ENCODE results near the gene KIFAP3. TPM values are rescaled to one million over a fixed set of nuclear protein-coding genes. Genes with fewer than 3 reads are reported as not detected.
"Not testable (repeated sequence)": the region's sequence is repeated elsewhere in the genome, so short reads cannot be mapped to it uniquely, and the experiment has no call there.

Gene KIFAP3
- polyA plus RNA-seq, 3 donors: 2.1 to 4.7 (median 2.2) TPM

- peaks cover 0 to 3% (median 2%) of the 10 kb centered on the region in 3 donors for H3K27me3 Mint-ChIP-seq (ENCODE audit: low read depth in 3 of 3)
- no peak overlapping the region for H3K4me3 Mint-ChIP-seq
- H4K20me1 ChIP-seq (ENCODE audit: insufficient read depth, low read length): no peaks in the 10 kb centered on the region
- H3K4me2 ChIP-seq (replicated peaks; ENCODE audit: extremely low read depth, low read length, poor library complexity, severe bottlenecking): no peak overlapping the region
- intact Hi-C loops (cut with micrococcal nuclease): loop anchor here in 1 of 2 donors (10.0 kb wide), 2 partner anchors 184 to 456 kb away; partner anchors contain the start of genes GORAB and SCYL3
- no peaks in the 10 kb centered on the region for H3K27me3 ChIP-seq (ENCODE audit: control insufficient read depth in 2 of 2, insufficient read depth in 2 of 2, low read length in 2 of 2)
- no peak for TF ChIP-seq CTCF (IDR thresholded peaks at IDR 0.05)
- peaks cover 17% of the 10 kb centered on the region for H3K4me1 Mint-ChIP-seq
- peaks cover 2% of the 10 kb centered on the region for H3K79me2 ChIP-seq (ENCODE audit: insufficient read depth, low read length)
- no peak overlapping the region for H3K27ac ChIP-seq (ENCODE audit: low read depth in 1 of 2, low read length in 2 of 2)
- H3K36me3 Mint-ChIP-seq: no peaks in the 10 kb centered on the region
- no peak overlapping the region for H3K4me3 ChIP-seq (replicated peaks in 1 of 3; ENCODE audit: low read depth in 2 of 3, low read length in 3 of 3)
- H2AFZ ChIP-seq (ENCODE audit: insufficient read depth, low read depth, low read length, poor library complexity, severe bottlenecking): no peak overlapping the region
- H3K9me3 ChIP-seq (replicated peaks in 1 of 2; ENCODE audit: control insufficient read depth in 1 of 2, insufficient read depth in 1 of 2, low read length in 2 of 2): peaks cover 4 to 14% of the 10 kb centered on the region in 2 donors
- DNase-seq: no peak
- no peak overlapping the region for H3K27ac Mint-ChIP-seq
- H3K9ac ChIP-seq (ENCODE audit: insufficient read depth, low read length, poor library complexity, severe bottlenecking): no peak overlapping the region
- no peaks in the 10 kb centered on the region for H3K36me3 ChIP-seq (replicated peaks in 1 of 2; ENCODE audit: control insufficient read depth in 1 of 2, insufficient read depth in 2 of 2, low read length in 2 of 2)
- peaks cover 11 to 14% of the 10 kb centered on the region in 2 donors for H3K4me1 ChIP-seq (ENCODE audit: control insufficient read depth in 1 of 2, insufficient read depth in 2 of 2, low read length in 2 of 2)
- H3K9me3 Mint-ChIP-seq: peaks cover 0 to 16% (median 8%) of the 10 kb centered on the region in 7 donors
Measured at GRCh38 chr1:170078610-170079189, 4.2 kb upstream of the KIFAP3 start.

GRCh38 chr1:170077926-170078325 lies 3.4 kb upstream of the KIFAP3 start:
- Histone ChIP-seq H3K27me3 (ENCODE audit: control insufficient read depth in 2 of 2, insufficient read depth in 2 of 2, low read length in 2 of 2) (no peaks in the 10 kb centered on the region), H3K4me3 (replicated peaks in 1 of 3; ENCODE audit: low read depth in 2 of 3, low read length in 3 of 3) (no peak overlapping the region), H3K27ac (ENCODE audit: low read depth in 1 of 2, low read length in 2 of 2) (no peak overlapping the region), H3K4me1 (ENCODE audit: control insufficient read depth in 1 of 2, insufficient read depth in 2 of 2, low read length in 2 of 2) (peaks cover 11 to 18% of the 10 kb centered on the region in 2 donors), H3K4me2 (replicated peaks; ENCODE audit: extremely low read depth, low read length, poor library complexity, severe bottlenecking) (no peak overlapping the region), H3K36me3 (replicated peaks in 1 of 2; ENCODE audit: control insufficient read depth in 1 of 2, insufficient read depth in 2 of 2, low read length in 2 of 2) (no peaks in the 10 kb centered on the region), H3K79me2 (ENCODE audit: insufficient read depth, low read length) (peaks cover 6% of the 10 kb centered on the region), H3K9me3 (replicated peaks in 1 of 2; ENCODE audit: control insufficient read depth in 1 of 2, insufficient read depth in 1 of 2, low read length in 2 of 2) (peaks cover 4 to 14% of the 10 kb centered on the region in 2 donors), H3K9ac (ENCODE audit: insufficient read depth, low read length, poor library complexity, severe bottlenecking) (no peak overlapping the region), H2AFZ (ENCODE audit: insufficient read depth, low read depth, low read length, poor library complexity, severe bottlenecking) (no peak overlapping the region), H4K20me1 (ENCODE audit: insufficient read depth, low read length) (no peaks in the 10 kb centered on the region)
- no CpG with 5 or more reads among the region's 1 CpG for WGBS (ENCODE audit: insufficient coverage)
- Mint-ChIP-seq H3K27ac (no peak overlapping the region), H3K36me3 (no peaks in the 10 kb centered on the region), H3K4me3 (no peak overlapping the region), H3K27me3 (ENCODE audit: low read depth in 3 of 3) (peaks cover 0 to 3% (median 2%) of the 10 kb centered on the region in 3 donors), H3K4me1 (peaks cover 22% of the 10 kb centered on the region), H3K9me3 (peaks cover 0 to 16% (median 8%) of the 10 kb centered on the region in 7 donors)
- intact Hi-C loops (cut with micrococcal nuclease): loop anchor here in 1 of 2 donors (10.0 kb wide), 2 partner anchors 183 to 457 kb away; partner anchors contain the start of genes GORAB and SCYL3
- no peak for DNase-seq
- TF ChIP-seq CTCF (IDR thresholded peaks at IDR 0.05): no peak

GRCh38 chr1:170076952-170077351 lies 2.5 kb upstream of the KIFAP3 start:
- Histone ChIP-seq H3K9me3 (replicated peaks in 1 of 2; ENCODE audit: control insufficient read depth in 1 of 2, insufficient read depth in 1 of 2, low read length in 2 of 2) (peaks cover 4 to 14% of the 10 kb centered on the region in 2 donors), H3K4me1 (ENCODE audit: control insufficient read depth in 1 of 2, insufficient read depth in 2 of 2, low read length in 2 of 2) (peaks cover 11 to 18% of the 10 kb centered on the region in 2 donors)
- peaks cover 23% of the 10 kb centered on the region for H3K4me1 Mint-ChIP-seq
- not testable (repeated sequence) for DNase-seq; H2AFZ ChIP-seq (ENCODE audit: insufficient read depth, low read depth, low read length, poor library complexity, severe bottlenecking); H3K27me3 ChIP-seq (ENCODE audit: control insufficient read depth in 2 of 2, insufficient read depth in 2 of 2, low read length in 2 of 2); H3K27ac ChIP-seq (ENCODE audit: low read depth in 1 of 2, low read length in 2 of 2); H3K4me3 Mint-ChIP-seq; H3K27ac Mint-ChIP-seq; H3K4me2 ChIP-seq (replicated peaks; ENCODE audit: extremely low read depth, low read length, poor library complexity, severe bottlenecking); H3K27me3 Mint-ChIP-seq (ENCODE audit: low read depth in 3 of 3); H3K79me2 ChIP-seq (ENCODE audit: insufficient read depth, low read length); H3K4me3 ChIP-seq (replicated peaks in 1 of 3; ENCODE audit: low read depth in 2 of 3, low read length in 3 of 3); H3K9ac ChIP-seq (ENCODE audit: insufficient read depth, low read length, poor library complexity, severe bottlenecking); H3K36me3 Mint-ChIP-seq; H4K20me1 ChIP-seq (ENCODE audit: insufficient read depth, low read length); H3K36me3 ChIP-seq (replicated peaks in 1 of 2; ENCODE audit: control insufficient read depth in 1 of 2, insufficient read depth in 2 of 2, low read length in 2 of 2)
- WGBS (ENCODE audit: insufficient coverage): 96% methylated on average over 2 of the region's 5 CpGs
- peaks cover 0 to 16% (median 8%) of the 10 kb centered on the region in 7 donors for H3K9me3 Mint-ChIP-seq
- intact Hi-C loops (cut with micrococcal nuclease): loop anchor here in 1 of 2 donors (10.0 kb wide), 2 partner anchors 182 to 458 kb away; partner anchors contain the start of genes GORAB and SCYL3
